Natural killer cell (primary cell): Measurements from ENCODE around the gene CCDC40. TPM values are rescaled to one million over a fixed set of nuclear protein-coding genes. Genes with fewer than 3 reads are reported as not detected.

Experiments
- ATAC-seq, 3 donors: fragments of 150-1000 bp in 2 of 3; fragments of 200-7000 bp in 1 of 3; cut with Tn5 transposase; 1 replicate in 1 of 3; 2 replicates in 2 of 3; pipeline ENCODE4 v1.10.0; 2021; ENCODE audit warnings: mild to moderate bottlenecking in 2 of 3, moderate library complexity in 2 of 3
- DNase-seq, 2 donors: peaks; one replicate each; pipeline versions ENCODE4 v3.0.0 to v3.0.0-alpha.2; 2013 to 2021; ENCODE audit warnings: mixed read lengths in 1 of 2
- H3K27ac ChIP-seq: one replicate; pipeline ENCODE4 v1.5.1; 2013; ENCODE audit warnings: mild to moderate bottlenecking, low read length
- H3K27me3 ChIP-seq: one replicate; pipeline ENCODE4 v1.6.1; 2013; ENCODE audit warnings: low read length; ENCODE audit not compliant: control insufficient read depth, insufficient read depth
- H3K36me3 ChIP-seq: one replicate; pipeline ENCODE4 v1.6.1; 2013; ENCODE audit warnings: low read length; ENCODE audit not compliant: control insufficient read depth, insufficient read depth
- H3K4me1 ChIP-seq: one replicate; pipeline ENCODE4 v1.6.1; 2013; ENCODE audit warnings: low read length; ENCODE audit not compliant: control insufficient read depth, insufficient read depth
- H3K4me3 ChIP-seq: one replicate; pipeline ENCODE4 v1.5.1; 2013; ENCODE audit warnings: low read length
- H3K9me3 ChIP-seq: one replicate; pipeline ENCODE4 v1.6.1; 2013; ENCODE audit warnings: low read length; ENCODE audit not compliant: control insufficient read depth, insufficient read depth
- H3K27ac Mint-ChIP-seq, 2 donors: one replicate each; pipeline ENCODE4 v1.8.0; 2022; ENCODE audit warnings: mild to moderate bottlenecking in 2 of 2, mixed read lengths in 2 of 2, moderate library complexity in 1 of 2
- H3K27me3 Mint-ChIP-seq, 2 donors: one replicate each; pipeline ENCODE4 v1.8.0; 2022; ENCODE audit warnings: low read depth in 2 of 2, mixed read lengths in 2 of 2
- H3K36me3 Mint-ChIP-seq: one replicate; pipeline ENCODE4 v1.8.0; 2022; ENCODE audit warnings: mixed read lengths
- H3K4me1 Mint-ChIP-seq, 2 donors: one replicate each; pipeline ENCODE4 v1.8.0; 2022; ENCODE audit warnings: mixed read lengths in 2 of 2
- H3K4me3 Mint-ChIP-seq: one replicate; pipeline ENCODE4 v1.8.0; 2022; ENCODE audit warnings: mild to moderate bottlenecking, moderate library complexity, mixed read lengths
- H3K9me3 Mint-ChIP-seq, 2 donors: one replicate each; pipeline ENCODE4 v1.8.0; 2022; ENCODE audit warnings: mixed read lengths in 2 of 2
- WGBS: methylation state at CpG from one replicate; pipeline ENCODE4 v1.1.7; 2013; ENCODE audit warnings: missing lambda C conversion rate; ENCODE audit not compliant: insufficient coverage; 5-methylcytosine and 5-hydroxymethylcytosine counted together
- intact Hi-C: fragments of 100-400 bp; cut with micrococcal nuclease; formaldehyde crosslinking; loops from one replicate; pipeline ENCODE4 v1.14.2; 2022
- total RNA-seq, 4 donors: library from RNA; stranded (reverse); fragments of 120-200 nt in 1 of 4; gene quantifications; one replicate each; pipeline versions ENCODE4 v1.2.3 to v1.2.4, GENCODE V29; 2013 to 2022
- TF ChIP-seq, protein P1 (sequence below): fragments of 200-600 bp; IDR thresholded peaks from one replicate; pipeline ENCODE4 v1.8.0; 2022; ENCODE audit warnings: antibody characterized with exemption

CCDC40 gene
- total RNA-seq, 3 donors from 2014 or later (not counting 1 experiment from before 2014, with no cell fraction given), result 0.95 to 2.4 (median 1.5) TPM

DNA sequence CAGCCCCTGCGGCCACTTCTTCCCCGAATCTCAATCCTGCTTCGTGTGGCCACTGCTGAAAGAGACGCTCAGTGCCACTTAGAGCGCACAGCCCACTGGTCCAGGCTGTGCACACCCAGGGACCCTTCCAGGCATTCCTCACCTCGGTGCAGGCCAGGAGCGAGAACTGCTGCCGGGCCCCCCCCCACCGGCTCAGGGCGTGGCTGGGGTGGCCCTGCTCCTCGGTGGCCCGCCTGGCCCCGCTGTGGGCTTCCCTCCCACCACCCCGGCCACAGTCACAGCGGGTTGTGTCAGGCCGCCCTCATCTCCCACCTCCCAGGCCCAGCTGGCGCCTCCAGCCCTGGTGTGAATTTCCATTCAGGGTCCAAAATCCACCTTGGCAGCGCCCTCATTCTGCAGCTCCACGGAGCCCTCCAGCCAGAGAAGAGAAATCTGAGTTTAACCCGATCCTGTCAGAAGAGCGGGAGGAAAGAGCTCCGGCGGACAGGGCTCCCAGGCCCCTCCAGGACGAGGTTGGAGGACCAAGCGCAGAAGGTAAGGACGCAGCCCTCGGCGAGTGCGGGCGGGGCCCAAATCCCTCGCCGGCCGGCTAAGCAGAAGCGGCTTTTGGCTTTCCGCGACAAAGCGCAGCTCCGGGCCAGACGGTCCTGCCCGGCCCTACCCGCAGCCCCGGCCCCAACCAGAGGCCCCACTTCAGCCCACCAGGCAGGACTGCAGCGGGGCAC, 12.8 kb upstream of the CCDC40 start:
- intact Hi-C loops, result no loop called here
- TF ChIP-seq, protein P1, sequence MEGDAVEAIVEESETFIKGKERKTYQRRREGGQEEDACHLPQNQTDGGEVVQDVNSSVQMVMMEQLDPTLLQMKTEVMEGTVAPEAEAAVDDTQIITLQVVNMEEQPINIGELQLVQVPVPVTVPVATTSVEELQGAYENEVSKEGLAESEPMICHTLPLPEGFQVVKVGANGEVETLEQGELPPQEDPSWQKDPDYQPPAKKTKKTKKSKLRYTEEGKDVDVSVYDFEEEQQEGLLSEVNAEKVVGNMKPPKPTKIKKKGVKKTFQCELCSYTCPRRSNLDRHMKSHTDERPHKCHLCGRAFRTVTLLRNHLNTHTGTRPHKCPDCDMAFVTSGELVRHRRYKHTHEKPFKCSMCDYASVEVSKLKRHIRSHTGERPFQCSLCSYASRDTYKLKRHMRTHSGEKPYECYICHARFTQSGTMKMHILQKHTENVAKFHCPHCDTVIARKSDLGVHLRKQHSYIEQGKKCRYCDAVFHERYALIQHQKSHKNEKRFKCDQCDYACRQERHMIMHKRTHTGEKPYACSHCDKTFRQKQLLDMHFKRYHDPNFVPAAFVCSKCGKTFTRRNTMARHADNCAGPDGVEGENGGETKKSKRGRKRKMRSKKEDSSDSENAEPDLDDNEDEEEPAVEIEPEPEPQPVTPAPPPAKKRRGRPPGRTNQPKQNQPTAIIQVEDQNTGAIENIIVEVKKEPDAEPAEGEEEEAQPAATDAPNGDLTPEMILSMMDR, result no peak
- Histone ChIP-seq H3K4me3 (no peak overlapping the region), H3K36me3 (no peaks in the 10 kb centered on the region), H3K4me1 (no peaks in the 10 kb centered on the region), H3K9me3 (no peaks in the 10 kb centered on the region), H3K27ac (no peak overlapping the region), H3K27me3 (no peaks in the 10 kb centered on the region)
- 95% methylated on average over 43 of the region's 43 CpGs for WGBS
- no peak for ATAC-seq
- H3K4me3 Mint-ChIP-seq, result no peak overlapping the region
- no peaks in the 10 kb centered on the region for H3K36me3 Mint-ChIP-seq
- H3K9me3 Mint-ChIP-seq, result no peaks in the 10 kb centered on the region
- no peaks in the 10 kb centered on the region for H3K27me3 Mint-ChIP-seq
- DNase-seq, result no peak
- no peak overlapping the region for H3K27ac Mint-ChIP-seq
- H3K4me1 Mint-ChIP-seq, result no peaks in the 10 kb centered on the region

DNA sequence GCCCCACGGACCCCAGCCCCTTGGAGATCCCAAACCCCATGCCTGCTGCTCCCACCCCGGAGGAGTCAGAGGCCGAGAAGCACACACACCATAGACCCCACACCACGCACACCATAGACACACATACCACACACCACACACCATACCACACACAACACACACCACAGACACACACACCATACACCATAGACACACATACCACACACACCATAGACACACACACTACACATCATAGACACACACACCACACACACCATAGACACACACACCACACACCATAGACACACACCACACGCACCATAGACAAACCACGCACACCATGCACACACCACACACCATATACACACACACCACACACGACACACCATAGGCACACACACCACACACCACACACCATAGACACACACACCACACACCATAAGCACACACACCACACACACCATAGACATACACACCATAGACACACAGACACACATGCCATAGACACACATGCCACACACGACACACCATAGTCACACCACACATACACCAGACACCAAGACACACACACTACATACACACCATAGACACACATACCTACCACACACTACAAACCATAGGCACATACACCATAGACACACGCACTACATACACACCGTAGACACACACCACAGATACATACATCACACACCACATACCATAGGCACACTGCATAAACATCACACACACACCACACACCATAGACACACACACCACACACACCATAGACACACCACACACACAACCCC, 12.1 kb upstream of the CCDC40 start:
- DNase-seq (no peak), ATAC-seq (peak in 1 of 3 donors; percentile 58)
- WGBS, result 69% methylated on average over 9 of the region's 10 CpGs
- Histone ChIP-seq H3K4me1 (no peaks in the 10 kb centered on the region), H3K4me3 (no peak overlapping the region), H3K27ac (no peak overlapping the region), H3K9me3 (no peaks in the 10 kb centered on the region), H3K27me3 (no peaks in the 10 kb centered on the region), H3K36me3 (no peaks in the 10 kb centered on the region)
- Mint-ChIP-seq H3K27me3 (no peaks in the 10 kb centered on the region), H3K4me3 (no peak overlapping the region), H3K4me1 (no peaks in the 10 kb centered on the region), H3K9me3 (no peaks in the 10 kb centered on the region), H3K36me3 (no peaks in the 10 kb centered on the region), H3K27ac (no peak overlapping the region)
- TF ChIP-seq, protein P1, result no peak
- intact Hi-C loops, result no loop called here

DNA sequence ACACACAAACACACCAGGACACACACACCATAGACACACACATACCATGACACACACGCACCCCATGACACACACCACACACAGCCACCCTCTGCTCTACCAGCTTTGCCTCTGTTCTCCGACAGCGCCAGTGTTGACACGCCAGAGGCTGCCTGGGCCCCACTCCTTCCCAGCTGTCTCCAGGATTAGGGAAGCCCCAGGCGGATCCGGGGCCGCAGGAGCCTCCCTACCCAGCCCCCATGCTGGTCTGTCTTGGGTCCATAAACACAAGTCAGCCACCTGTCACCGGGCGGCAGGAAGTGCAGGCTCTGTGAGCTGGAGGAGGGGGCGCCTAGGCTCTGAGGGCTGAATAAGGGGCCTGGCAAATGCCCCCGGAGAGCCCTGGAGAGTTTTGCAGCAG, 11.3 kb upstream of the CCDC40 start:
- Mint-ChIP-seq H3K4me1 (no peaks in the 10 kb centered on the region), H3K4me3 (no peak overlapping the region), H3K27ac (no peak overlapping the region), H3K36me3 (no peaks in the 10 kb centered on the region), H3K9me3 (no peaks in the 10 kb centered on the region), H3K27me3 (no peaks in the 10 kb centered on the region)
- no peak overlapping the region for H3K4me3 ChIP-seq
- intact Hi-C loops, result no loop called here
- H3K4me1 ChIP-seq, result no peaks in the 10 kb centered on the region
- H3K9me3 ChIP-seq, result no peaks in the 10 kb centered on the region
- TF ChIP-seq, protein P1, result no peak
- ATAC-seq (no peak), DNase-seq (no peak)
- no peaks in the 10 kb centered on the region for H3K36me3 ChIP-seq
- H3K27ac ChIP-seq, result no peak overlapping the region
- no peaks in the 10 kb centered on the region for H3K27me3 ChIP-seq
- WGBS, result 59% methylated on average over 11 of the region's 11 CpGs
